Kidney epithelial cell (primary cell): ENCODE results near the gene ZP2. TPM values are rescaled to one million over a fixed set of nuclear protein-coding genes. Genes with fewer than 3 reads are reported as not detected.
"Not testable (repeated sequence)": the region's sequence is repeated elsewhere in the genome, so short reads cannot be mapped to it uniquely, and the experiment has no call there.

Experiments
- DNase-seq: peaks from one replicate; pipeline ENCODE4 v3.0.0-alpha.2; 2010; ENCODE audit warnings: low read depth
- H3K27me3 ChIP-seq: 2 replicates; pipeline ENCODE4 v1.6.0; 2011; ENCODE audit warnings: low read length; ENCODE audit not compliant: control insufficient read depth, insufficient read depth
- H3K36me3 ChIP-seq: 2 replicates; pipeline ENCODE4 v1.5.1; 2011; ENCODE audit warnings: low read length; ENCODE audit not compliant: control insufficient read depth, insufficient read depth
- H3K4me3 ChIP-seq: 2 replicates; pipeline ENCODE4 v1.5.1; 2011; ENCODE audit warnings: low read depth, mild to moderate bottlenecking, control low read depth, low read length
- CTCF ChIP-seq: IDR thresholded peaks from 2 replicates; pipeline ENCODE4 v1.5.1; 2011; ENCODE audit warnings: mild to moderate bottlenecking, moderate library complexity, low read length, control low read depth, inconsistent platforms; ENCODE audit not compliant: insufficient read depth, poor library complexity, severe bottlenecking
- total RNA-seq: library from RNA; depleted of rRNA; stranded (reverse); fragments of >200 nt; gene quantifications from 2 replicates; pipeline ENCODE4 v1.2.3, GENCODE V29; 2015

ZP2 gene
- total RNA-seq, result not detected in 2 replicates

- Histone ChIP-seq H3K27me3 (no peaks in the 10 kb centered on the region), H3K4me3 (no peak within 1 kb of the TSS), H3K36me3 (no peaks in the 10 kb centered on the region)
- no peak for TF ChIP-seq CTCF
- no peak for DNase-seq
These were observed at the start of gene ZP2 for GRCh38 chr16:21211486-21211885. TSS of gene ZP2 (minus strand) at chr16:21211574. CDS start at chr16:21211547, 27 bp downstream.

GRCh38 chr16:21257284-21257683 is 45.9 kb upstream of the ZP2 start:
- H3K36me3 ChIP-seq, result no peaks in the 10 kb centered on the region
- no peak for TF ChIP-seq CTCF
- H3K4me3 ChIP-seq, result no peak overlapping the region
- H3K27me3 ChIP-seq, result no peaks in the 10 kb centered on the region
- DNase-seq, result no peak

GRCh38 chr16:21256636-21257035 is 45.3 kb upstream of the ZP2 start:
- H3K27me3 ChIP-seq, result no peaks in the 10 kb centered on the region
- H3K4me3 ChIP-seq, result no peak overlapping the region
- no peaks in the 10 kb centered on the region for H3K36me3 ChIP-seq
- no peak for DNase-seq
- TF ChIP-seq CTCF, result no peak

GRCh38 chr16:21253470-21253869 is 42.1 kb upstream of the ZP2 start:
- TF ChIP-seq CTCF, result no peak
- Histone ChIP-seq H3K4me3 (no peak overlapping the region), H3K27me3 (peaks cover 2% of the 10 kb centered on the region), H3K36me3 (no peaks in the 10 kb centered on the region)
- DNase-seq, result no peak

- no peak overlapping the region for H3K4me3 ChIP-seq
- DNase-seq, result no peak
- no peak for TF ChIP-seq CTCF
These were observed 38.9 kb upstream of the ZP2 start for GRCh38 chr16:21250072-21250923.

GRCh38 chr16:21248179-21248578 is 36.8 kb upstream of the ZP2 start:
- H3K4me3 ChIP-seq, H3K27me3 ChIP-seq, DNase-seq, H3K36me3 ChIP-seq: not testable (repeated sequence)

More at GRCh38 chr16:21250072-21250923, 38.9 kb upstream of the ZP2 start:
- no peaks in the 10 kb centered on the region for H3K36me3 ChIP-seq
- peaks cover 2% of the 10 kb centered on the region for H3K27me3 ChIP-seq
